GM18508 (cell line): Measurements from ENCODE around the gene SLITRK3.

Experiments used
- ATAC-seq: cut with Tn5 transposase; IDR thresholded peaks from one replicate; pipeline ENCODE4 v1.9.1; 2021; ENCODE audit warnings: moderate number of reproducible peaks; ENCODE audit not compliant: insufficient read depth, unreplicated experiment

The SLITRK3 gene

GRCh38 chr3:165195640-165196576 is at the start of gene SLITRK3:
Gene SLITRK3 (minus strand): TSS chr3:165196384. CDS start chr3:165190830, 5,554 bp downstream.
- ATAC-seq = no peak

GRCh38 chr3:165243597-165243996 is 47.4 kb upstream of the SLITRK3 start:
- ATAC-seq = no peak

- no peak for ATAC-seq
Measured at GRCh38 chr3:165233501-165234195, 37.5 kb upstream of the SLITRK3 start.

- no peak for ATAC-seq
Measured at GRCh38 chr3:165225604-165226003, 29.4 kb upstream of the SLITRK3 start.

GRCh38 chr3:165217739-165218138 is 21.6 kb upstream of the SLITRK3 start:
- no peak for ATAC-seq

GRCh38 chr3:165212580-165212979 is 16.4 kb upstream of the SLITRK3 start:
- ATAC-seq = no peak

- ATAC-seq = no peak
Measured at GRCh38 chr3:165211721-165212120, 15.5 kb upstream of the SLITRK3 start.

- ATAC-seq = no peak
Measured at GRCh38 chr3:165210727-165211126, 14.5 kb upstream of the SLITRK3 start.

GRCh38 chr3:165210132-165210531 is 13.9 kb upstream of the SLITRK3 start:
- ATAC-seq = no peak

- peak; percentile 91 for ATAC-seq
Measured at GRCh38 chr3:165206454-165207266, 10.5 kb upstream of the SLITRK3 start.

GRCh38 chr3:165204445-165204844 is 8.3 kb upstream of the SLITRK3 start:
- ATAC-seq = no peak

GRCh38 chr3:165202995-165203394 is 6.8 kb upstream of the SLITRK3 start:
- ATAC-seq = no peak

- ATAC-seq = no peak
Measured at GRCh38 chr3:165201964-165202363, 5.8 kb upstream of the SLITRK3 start.

- no peak for ATAC-seq
Measured at GRCh38 chr3:165197481-165197800, 1.3 kb upstream of the SLITRK3 start.

- no peak for ATAC-seq
Measured at GRCh38 chr3:165196577-165197480, 645 bp upstream of the SLITRK3 start.

- no peak for ATAC-seq
Measured at GRCh38 chr3:165195241-165195639, 944 bp downstream of the SLITRK3 start.

- no peak for ATAC-seq
Measured at GRCh38 chr3:165194511-165195240, 1.5 kb downstream of the SLITRK3 start.

GRCh38 chr3:165193366-165194254 is 2.6 kb downstream of the SLITRK3 start:
- ATAC-seq = no peak
